ENCODE results near the gene DUSP2.
A peak's percentile ranks its signal among the peaks of the same experiment; 100 is the strongest.

The DUSP2 gene

GRCh38 chr2:96174251-96175144, 29.3 kb upstream of the DUSP2 start:
- Histone ChIP-seq H3K27ac (ENCODE audit: low read length) (no peak overlapping the region), H3K9ac (ENCODE audit: low read length) (no peak overlapping the region), H3K79me2 (ENCODE audit: low read length) (no peaks in the 10 kb centered on the region), H3K9me3 (replicated peaks; ENCODE audit: insufficient read depth, low read length) (no peaks in the 10 kb centered on the region), H3K4me3 (ENCODE audit: low read length) (no peak overlapping the region), H2AFZ (ENCODE audit: low read length) (no peak overlapping the region), H3K4me1 (ENCODE audit: low read length) (no peaks in the 10 kb centered on the region), H3K9me2 (replicated peaks; ENCODE audit: insufficient read depth, low read length) (no peaks in the 10 kb centered on the region), H3K4me2 (ENCODE audit: low read depth, low read length) (no peak overlapping the region), H3K36me3 (replicated peaks; ENCODE audit: insufficient read depth, low read length) (no peaks in the 10 kb centered on the region), H3K27me3 (replicated peaks; ENCODE audit: insufficient read depth, low read length) (no peaks in the 10 kb centered on the region), H4K20me1 (ENCODE audit: insufficient read depth, low read length) (no peaks in the 10 kb centered on the region), H3F3A (ENCODE audit: insufficient read depth, low read length) (no peaks in the 10 kb centered on the region)
- DNase-seq = peak; percentile 72
- TF ChIP-seq EZH2 (optimal IDR thresholded peaks at IDR 0.05; ENCODE audit: low read depth, low read length) (no peak), EZH2phosphoT487 (IDR thresholded peaks at IDR 0.05; ENCODE audit: low read length) (no peak), CTCF (IDR thresholded peaks at IDR 0.05; ENCODE audit: low read length) (peak; percentile 94)

GRCh38 chr2:96171831-96172230, 26.6 kb upstream of the DUSP2 start:
- DNase-seq = no peak
- Histone ChIP-seq H3K27ac (ENCODE audit: low read length) (no peak overlapping the region), H3K9me3 (replicated peaks; ENCODE audit: insufficient read depth, low read length) (no peaks in the 10 kb centered on the region), H3K4me1 (ENCODE audit: low read length) (no peaks in the 10 kb centered on the region), H3K9ac (ENCODE audit: low read length) (no peak overlapping the region), H3K27me3 (replicated peaks; ENCODE audit: insufficient read depth, low read length) (no peaks in the 10 kb centered on the region), H4K20me1 (ENCODE audit: insufficient read depth, low read length) (no peaks in the 10 kb centered on the region), H3F3A (ENCODE audit: insufficient read depth, low read length) (no peaks in the 10 kb centered on the region), H3K4me2 (ENCODE audit: low read depth, low read length) (no peak overlapping the region), H3K9me2 (replicated peaks; ENCODE audit: insufficient read depth, low read length) (no peaks in the 10 kb centered on the region), H3K36me3 (replicated peaks; ENCODE audit: insufficient read depth, low read length) (no peaks in the 10 kb centered on the region), H2AFZ (ENCODE audit: low read length) (no peak overlapping the region), H3K79me2 (ENCODE audit: low read length) (no peaks in the 10 kb centered on the region), H3K4me3 (ENCODE audit: low read length) (no peak overlapping the region)
- TF ChIP-seq CTCF (IDR thresholded peaks at IDR 0.05; ENCODE audit: low read length) (no peak), EZH2 (optimal IDR thresholded peaks at IDR 0.05; ENCODE audit: low read depth, low read length) (no peak), EZH2phosphoT487 (IDR thresholded peaks at IDR 0.05; ENCODE audit: low read length) (no peak)

GRCh38 chr2:96170626-96171025, 25.4 kb upstream of the DUSP2 start:
- H3K4me2 ChIP-seq (ENCODE audit: low read depth, low read length) = no peak overlapping the region

More at GRCh38 chr2:96170626-96171025, 25.4 kb upstream of the DUSP2 start:
- Histone ChIP-seq H3K9ac (ENCODE audit: low read length) (no peak overlapping the region), H4K20me1 (ENCODE audit: insufficient read depth, low read length) (no peaks in the 10 kb centered on the region), H3K4me1 (ENCODE audit: low read length) (no peaks in the 10 kb centered on the region), H3F3A (ENCODE audit: insufficient read depth, low read length) (no peaks in the 10 kb centered on the region), H3K36me3 (replicated peaks; ENCODE audit: insufficient read depth, low read length) (no peaks in the 10 kb centered on the region), H3K27me3 (replicated peaks; ENCODE audit: insufficient read depth, low read length) (no peaks in the 10 kb centered on the region), H3K27ac (ENCODE audit: low read length) (no peak overlapping the region), H3K9me3 (replicated peaks; ENCODE audit: insufficient read depth, low read length) (no peaks in the 10 kb centered on the region), H3K4me3 (ENCODE audit: low read length) (no peak overlapping the region), H3K9me2 (replicated peaks; ENCODE audit: insufficient read depth, low read length) (no peaks in the 10 kb centered on the region), H2AFZ (ENCODE audit: low read length) (no peak overlapping the region), H3K79me2 (ENCODE audit: low read length) (no peaks in the 10 kb centered on the region)
- no peak for TF ChIP-seq EZH2 (optimal IDR thresholded peaks at IDR 0.05; ENCODE audit: low read depth, low read length)
- no peak for DNase-seq
